MM.1S (cell line): Measurements from ENCODE around the gene NCCRP1.

Experiments used
- EZH2 ChIP-seq: fragments of 300-600 bp; sonication (generic); optimal IDR thresholded peaks from 2 replicates; pipeline ENCODE3; 2017; ENCODE audit warnings: low read depth, mild to moderate bottlenecking, antibody characterized with exemption, low read length, mixed read lengths
- EZH2phosphoT487 ChIP-seq: fragments of 300-600 bp; sonication (generic); IDR thresholded peaks from 2 replicates; pipeline ENCODE4 v1.6.1; 2018; ENCODE audit warnings: antibody characterized with exemption, low read length
- TF ChIP-seq, protein P1 (sequence below): fragments of 300-600 bp; sonication (generic); IDR thresholded peaks from 2 replicates; pipeline ENCODE4 v1.5.1; 2016; ENCODE audit warnings: antibody characterized with exemption, low read length, mixed read lengths

GRCh38 chr19:39238944-39239343 lies 42.2 kb downstream of the NCCRP1 start:
- TF ChIP-seq, protein P1, sequence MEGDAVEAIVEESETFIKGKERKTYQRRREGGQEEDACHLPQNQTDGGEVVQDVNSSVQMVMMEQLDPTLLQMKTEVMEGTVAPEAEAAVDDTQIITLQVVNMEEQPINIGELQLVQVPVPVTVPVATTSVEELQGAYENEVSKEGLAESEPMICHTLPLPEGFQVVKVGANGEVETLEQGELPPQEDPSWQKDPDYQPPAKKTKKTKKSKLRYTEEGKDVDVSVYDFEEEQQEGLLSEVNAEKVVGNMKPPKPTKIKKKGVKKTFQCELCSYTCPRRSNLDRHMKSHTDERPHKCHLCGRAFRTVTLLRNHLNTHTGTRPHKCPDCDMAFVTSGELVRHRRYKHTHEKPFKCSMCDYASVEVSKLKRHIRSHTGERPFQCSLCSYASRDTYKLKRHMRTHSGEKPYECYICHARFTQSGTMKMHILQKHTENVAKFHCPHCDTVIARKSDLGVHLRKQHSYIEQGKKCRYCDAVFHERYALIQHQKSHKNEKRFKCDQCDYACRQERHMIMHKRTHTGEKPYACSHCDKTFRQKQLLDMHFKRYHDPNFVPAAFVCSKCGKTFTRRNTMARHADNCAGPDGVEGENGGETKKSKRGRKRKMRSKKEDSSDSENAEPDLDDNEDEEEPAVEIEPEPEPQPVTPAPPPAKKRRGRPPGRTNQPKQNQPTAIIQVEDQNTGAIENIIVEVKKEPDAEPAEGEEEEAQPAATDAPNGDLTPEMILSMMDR: no peak
- TF ChIP-seq EZH2phosphoT487 (no peak), EZH2 (no peak)
